ENCODE results near the gene ADAT3. TPM values are rescaled to one million over a fixed set of nuclear protein-coding genes. Genes with fewer than 3 reads are reported as not detected.

Gene ADAT3
- total RNA-seq, 4 donors from 2014 or later: 4.7 to 20.4 (median 11.1) TPM

- intact Hi-C loops (cut with DNase I): loop anchor here (10.0 kb wide), 1 partner anchor 160 kb away; no protein-coding TSS in a partner anchor
- TF ChIP-seq CTCF (IDR thresholded peaks at IDR 0.05): no peak
- TF ChIP-seq POLR2A (IDR thresholded peaks at IDR 0.05): no peak
- 48 to 73% methylated on average over 10 of the region's 23 CpGs for WGBS, 2 donors
- Histone ChIP-seq H3K4me3 (no peak overlapping the region), H3K27ac (peak overlapping the region in 3 of 4 donors; percentile 47 to 64 (median 55)), H3K36me3 (peaks cover 10 to 68% (median 33%) of the 10 kb centered on the region in 3 donors), H3K9me3 (no peaks in the 10 kb centered on the region), H3K4me1 (peaks cover 19 to 52% (median 24%) of the 10 kb centered on the region in 3 donors), H3K27me3 (no peaks in the 10 kb centered on the region)
- DNase-seq: no peak
Measured at GRCh38 chr19:1914826-1915341, 9.7 kb downstream of the ADAT3 start.

GRCh38 chr19:1917146-1917545 lies 11.9 kb downstream of the ADAT3 start:
- H3K4me3 ChIP-seq: no peak overlapping the region
- TF ChIP-seq POLR2A (IDR thresholded peaks at IDR 0.05): no peak
- H3K9me3 ChIP-seq: no peaks in the 10 kb centered on the region
- WGBS, 2 donors: 82 to 84% methylated on average over 14 to 17 of the region's 17 CpGs
- no peak overlapping the region for H3K27ac ChIP-seq
- H3K27me3 ChIP-seq: no peaks in the 10 kb centered on the region
- H3K36me3 ChIP-seq: peaks cover 15 to 86% (median 35%) of the 10 kb centered on the region in 3 donors
- intact Hi-C loops (cut with DNase I): loop anchor here (10.0 kb wide), 1 partner anchor 158 kb away; no protein-coding TSS in a partner anchor
- DNase-seq: no peak
- peaks cover 17 to 30% (median 17%) of the 10 kb centered on the region in 3 donors for H3K4me1 ChIP-seq

- peaks cover 16 to 22% (median 17%) of the 10 kb centered on the region in 3 donors for H3K4me1 ChIP-seq
- H3K27me3 ChIP-seq: no peaks in the 10 kb centered on the region
- peaks cover 7 to 86% (median 27%) of the 10 kb centered on the region in 3 donors for H3K36me3 ChIP-seq
- H3K9me3 ChIP-seq: no peaks in the 10 kb centered on the region
- no peak for DNase-seq
- no CpG with 5 or more reads among the region's 25 CpGs for WGBS, 2 donors
- intact Hi-C loops (cut with DNase I): loop anchor here (10.0 kb wide), 1 partner anchor 157 kb away; no protein-coding TSS in a partner anchor
- H3K27ac ChIP-seq: no peak overlapping the region
- no peak overlapping the region for H3K4me3 ChIP-seq
- no peak for TF ChIP-seq POLR2A (IDR thresholded peaks at IDR 0.05)
- no peak for TF ChIP-seq CTCF (IDR thresholded peaks at IDR 0.05)
Measured at GRCh38 chr19:1917926-1918325, 12.7 kb downstream of the ADAT3 start.

- Histone ChIP-seq H3K36me3 (peaks cover 8 to 88% (median 22%) of the 10 kb centered on the region in 3 donors), H3K27ac (no peak overlapping the region), H3K4me3 (no peak overlapping the region), H3K4me1 (peaks cover 6 to 11% (median 8%) of the 10 kb centered on the region in 3 donors), H3K27me3 (no peaks in the 10 kb centered on the region), H3K9me3 (no peaks in the 10 kb centered on the region)
- no peak for DNase-seq
- 90 to 100% methylated on average over 2 to 8 of the region's 28 CpGs for WGBS, 2 donors
- intact Hi-C loops (cut with DNase I): loop anchor here (10.0 kb wide), 1 partner anchor 156 kb away; no protein-coding TSS in a partner anchor
- no peak for TF ChIP-seq POLR2A (IDR thresholded peaks at IDR 0.05)
- TF ChIP-seq CTCF (IDR thresholded peaks at IDR 0.05): no peak
Measured at GRCh38 chr19:1918975-1919374, 13.8 kb downstream of the ADAT3 start.

- DNase-seq: no peak
- no peaks in the 10 kb centered on the region for H3K4me1 ChIP-seq
- H3K4me3 ChIP-seq: no peak overlapping the region
- 92 to 94% methylated on average over 12 to 14 of the region's 19 CpGs for WGBS, 2 donors
- peaks cover 19 to 95% (median 27%) of the 10 kb centered on the region in 3 donors for H3K36me3 ChIP-seq
- TF ChIP-seq CTCF (IDR thresholded peaks at IDR 0.05): no peak
- TF ChIP-seq POLR2A (IDR thresholded peaks at IDR 0.05): no peak
- H3K27ac ChIP-seq: no peak overlapping the region
- no peaks in the 10 kb centered on the region for H3K27me3 ChIP-seq
- no peaks in the 10 kb centered on the region for H3K9me3 ChIP-seq
- intact Hi-C loops (cut with DNase I): no loop called here
Measured at GRCh38 chr19:1920644-1921043, 15.4 kb downstream of the ADAT3 start.

Data from esophagus squamous epithelium (tissue), 5 donors.